A673 (cell line): Measurements from ENCODE around the gene NTS. TPM values are rescaled to one million over a fixed set of nuclear protein-coding genes. Genes with fewer than 3 reads are reported as not detected.

Experiments used
- BruUV-seq: library from RNA; stranded (reverse); fragments of 400-500 nt; replicated peaks from 2 replicates; lab custom pipeline; 2021; lab: Mats Ljungman, UMichigan
- CTCF ChIA-PET: fragments of 300-600 bp; sonication (Branson Sonifier 250); formaldehyde crosslinking; loops from one replicate; lab custom pipeline; 2022; ENCODE audit warnings: antibody characterized with exemption; lab: Charles Lee
- POLR2A ChIA-PET: fragments of 300-600 bp; sonication (Branson Sonifier 250); formaldehyde crosslinking; loops from one replicate; lab custom pipeline; 2022; ENCODE audit warnings: antibody characterized with exemption; ENCODE audit not compliant: low non-redundant PET; lab: Charles Lee
- DNase-seq: peaks from one replicate; pipeline ENCODE4 v3.0.0-alpha.2; 2015; ENCODE audit warnings: low spot score
- H3K27ac ChIP-seq: fragments of 200-600 bp; sonication (generic); 2 replicates; pipeline ENCODE4 v1.5.1; 2016; ENCODE audit warnings: mixed run types, low read depth, mild to moderate bottlenecking, mixed read lengths, antibody characterized with exemption, low read length; ENCODE audit not compliant: poor library complexity, severe bottlenecking
- H3K27me3 ChIP-seq: fragments of 200-600 bp; sonication (generic); replicated peaks from 2 replicates; pipeline ENCODE4 v1.6.1; 2017; ENCODE audit warnings: mixed run types, low read depth, mild to moderate bottlenecking, mixed read lengths, antibody characterized with exemption, low read length; ENCODE audit not compliant: insufficient read depth, poor library complexity
- H3K36me3 ChIP-seq: fragments of 200-600 bp; sonication (generic); 2 replicates; pipeline ENCODE4 v1.6.1; 2016; ENCODE audit warnings: mixed run types, mild to moderate bottlenecking, mixed read lengths, antibody characterized with exemption, low read length; ENCODE audit not compliant: insufficient read depth, poor library complexity, severe bottlenecking
- H3K4me1 ChIP-seq: fragments of 200-600 bp; sonication (generic); 2 replicates; pipeline ENCODE4 v1.6.1; 2017; ENCODE audit warnings: mixed run types, mild to moderate bottlenecking, mixed read lengths, antibody characterized with exemption, low read length; ENCODE audit not compliant: insufficient read depth, poor library complexity, severe bottlenecking
- H3K4me3 ChIP-seq: fragments of 200-600 bp; sonication (generic); 2 replicates; pipeline ENCODE4 v1.5.1; 2016; ENCODE audit warnings: low read depth, mixed run types, mild to moderate bottlenecking, mixed read lengths, low read length; ENCODE audit not compliant: poor library complexity, severe bottlenecking
- H3K9me3 ChIP-seq: fragments of 200-600 bp; sonication (generic); 2 replicates; pipeline ENCODE4 v1.6.1; 2016; ENCODE audit warnings: mixed run types, low read depth, mild to moderate bottlenecking, mixed read lengths, antibody characterized with exemption, low read length; ENCODE audit not compliant: poor library complexity, severe bottlenecking
- EZH2 ChIP-seq: fragments of 200-600 bp; sonication (generic); IDR thresholded peaks from 2 replicates; pipeline ENCODE4 v1.6.1; 2017; ENCODE audit warnings: borderline replicate concordance, low read depth, mild to moderate bottlenecking, mixed read lengths, antibody characterized with exemption, low read length; ENCODE audit not compliant: poor library complexity, severe bottlenecking
- intact Hi-C: fragments of 100-400 bp; cut with micrococcal nuclease; formaldehyde crosslinking; loops from one replicate; pipeline ENCODE4 v1.10.0; 2022; ENCODE audit not compliant: unreplicated experiment
- total RNA-seq: library from RNA; stranded (reverse); gene quantifications from 2 replicates; pipeline ENCODE4 v1.2.3, GENCODE V29; 2021
- TF ChIP-seq, protein P1 (sequence below): fragments of 300-800, 200-600 bp; sonication (generic); conservative IDR thresholded peaks from 2 replicates; pipeline ENCODE4 v1.5.1; 2017; ENCODE audit warnings: low read depth, mild to moderate bottlenecking, antibody characterized with exemption, low read length, moderate library complexity, mixed read lengths

The NTS gene
- total RNA-seq, 1 experiment from 2014 or later, result 0.24 TPM

DNA sequence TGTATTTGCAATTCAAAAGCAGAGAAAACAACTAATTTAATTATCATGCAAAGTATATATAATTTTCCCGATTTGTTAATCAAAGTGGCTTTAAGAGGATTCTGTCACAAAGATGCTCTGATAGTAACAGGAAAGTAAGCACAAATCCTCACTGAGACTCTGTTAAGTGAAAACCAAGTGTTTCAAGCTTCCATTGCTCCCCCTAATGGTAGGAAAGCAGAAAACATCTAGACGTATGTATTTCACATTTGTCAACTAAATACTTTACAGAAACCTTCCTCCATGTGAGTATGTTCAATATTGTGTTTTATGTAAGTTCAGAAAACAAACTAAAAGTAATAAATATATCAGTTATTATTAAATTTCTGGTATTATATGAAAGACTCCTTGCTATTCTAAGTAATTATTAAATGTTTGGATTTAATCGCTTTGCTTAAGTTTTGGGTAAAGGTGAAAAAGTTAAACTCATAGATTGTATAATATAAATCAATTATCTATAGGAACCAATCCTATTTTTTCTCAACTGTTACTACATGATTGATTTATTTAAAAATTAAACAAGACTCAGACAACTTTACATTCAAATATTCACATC, 1.5 kb upstream of the NTS start:
- intact Hi-C loops, result loop anchor here (5.0 kb wide), 1 partner anchor 715 kb away; no protein-coding TSS in a partner anchor
- peak; percentile 81 for DNase-seq
- no peaks in the 10 kb centered on the region for H3K36me3 ChIP-seq
- TF ChIP-seq, protein P1, sequence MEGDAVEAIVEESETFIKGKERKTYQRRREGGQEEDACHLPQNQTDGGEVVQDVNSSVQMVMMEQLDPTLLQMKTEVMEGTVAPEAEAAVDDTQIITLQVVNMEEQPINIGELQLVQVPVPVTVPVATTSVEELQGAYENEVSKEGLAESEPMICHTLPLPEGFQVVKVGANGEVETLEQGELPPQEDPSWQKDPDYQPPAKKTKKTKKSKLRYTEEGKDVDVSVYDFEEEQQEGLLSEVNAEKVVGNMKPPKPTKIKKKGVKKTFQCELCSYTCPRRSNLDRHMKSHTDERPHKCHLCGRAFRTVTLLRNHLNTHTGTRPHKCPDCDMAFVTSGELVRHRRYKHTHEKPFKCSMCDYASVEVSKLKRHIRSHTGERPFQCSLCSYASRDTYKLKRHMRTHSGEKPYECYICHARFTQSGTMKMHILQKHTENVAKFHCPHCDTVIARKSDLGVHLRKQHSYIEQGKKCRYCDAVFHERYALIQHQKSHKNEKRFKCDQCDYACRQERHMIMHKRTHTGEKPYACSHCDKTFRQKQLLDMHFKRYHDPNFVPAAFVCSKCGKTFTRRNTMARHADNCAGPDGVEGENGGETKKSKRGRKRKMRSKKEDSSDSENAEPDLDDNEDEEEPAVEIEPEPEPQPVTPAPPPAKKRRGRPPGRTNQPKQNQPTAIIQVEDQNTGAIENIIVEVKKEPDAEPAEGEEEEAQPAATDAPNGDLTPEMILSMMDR, result peak; percentile 82
- no peak for TF ChIP-seq EZH2
- H3K27me3 ChIP-seq, result no peaks in the 10 kb centered on the region
- no peak overlapping the region for H3K27ac ChIP-seq
- ChIA-PET CTCF (no interaction called here), POLR2A (interaction anchor here (0.6 kb wide), 1 partner anchor 8 kb away, joined by 4 read pairs; no protein-coding TSS in a partner anchor)
- no TSS peak for BruUV-seq
- H3K4me1 ChIP-seq, result no peaks in the 10 kb centered on the region
- no peaks in the 10 kb centered on the region for H3K9me3 ChIP-seq
- H3K4me3 ChIP-seq, result no peak overlapping the region

DNA sequence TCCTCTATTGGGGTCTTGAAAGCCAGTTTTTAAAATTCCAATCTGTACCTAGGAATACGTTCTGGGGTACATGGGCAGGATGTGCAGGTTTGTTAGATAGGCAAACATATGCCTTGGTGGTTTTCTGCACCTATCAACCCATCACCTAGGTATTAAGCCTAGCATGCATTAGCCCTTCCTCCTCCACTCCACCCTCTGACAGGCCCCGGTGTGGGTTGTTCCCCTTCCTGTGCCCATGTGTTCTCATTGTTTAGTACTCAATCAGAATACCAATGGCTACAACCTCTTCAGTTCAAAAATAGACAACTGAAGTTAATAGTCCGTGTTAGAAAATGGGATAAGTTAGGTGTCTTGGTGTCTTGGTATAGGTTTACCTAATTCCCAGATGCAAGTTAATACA, 3.4 kb downstream of the NTS start:
- Histone ChIP-seq H3K27me3 (no peaks in the 10 kb centered on the region), H3K27ac (no peak overlapping the region), H3K4me1 (no peaks in the 10 kb centered on the region), H3K9me3 (no peaks in the 10 kb centered on the region), H3K4me3 (no peak overlapping the region), H3K36me3 (no peaks in the 10 kb centered on the region)
- no peak for DNase-seq
- TF ChIP-seq EZH2, result no peak
- TF ChIP-seq, protein P1, result no peak
- ChIA-PET POLR2A (no interaction called here), CTCF (no interaction called here)
- BruUV-seq, result no TSS peak
- intact Hi-C loops, result no loop called here

DNA sequence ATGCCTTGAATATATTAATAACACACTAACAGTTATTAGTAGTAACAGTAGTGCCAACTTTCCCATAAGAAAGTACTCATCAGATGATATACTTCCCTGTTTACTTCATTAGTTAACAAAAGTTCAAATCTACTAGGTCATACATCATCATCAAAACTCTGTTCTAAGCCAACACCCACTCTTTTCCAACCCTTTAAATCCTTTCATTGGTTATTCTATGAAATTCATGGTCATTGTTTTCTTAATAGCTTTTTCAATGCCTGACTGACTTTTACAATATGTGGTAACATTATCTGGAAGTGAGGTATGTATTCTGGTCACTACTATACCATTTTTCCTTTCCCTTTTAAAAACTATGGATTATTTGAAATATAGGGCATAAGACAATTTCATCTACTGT, 9.7 kb downstream of the NTS start:
- H3K27ac ChIP-seq, result no peak overlapping the region
- intact Hi-C loops, result no loop called here
- H3K4me3 ChIP-seq, result no peak overlapping the region
- DNase-seq, result no peak
- no peaks in the 10 kb centered on the region for H3K36me3 ChIP-seq
- no peaks in the 10 kb centered on the region for H3K27me3 ChIP-seq
- ChIA-PET POLR2A (no interaction called here), CTCF (no interaction called here)
- no TSS peak for BruUV-seq
- H3K4me1 ChIP-seq, result no peaks in the 10 kb centered on the region
- TF ChIP-seq, protein P1, result no peak
- TF ChIP-seq EZH2, result no peak
- no peaks in the 10 kb centered on the region for H3K9me3 ChIP-seq
